Measurements from ENCODE around the gene JSRP1. TPM values are rescaled to one million over a fixed set of nuclear protein-coding genes. Genes with fewer than 3 reads are reported as not detected.

JSRP1 gene
- total and polyA plus RNA-seq, 4 donors: 0.25 to 0.45 (median 0.39) TPM; not detected in 1

DNA sequence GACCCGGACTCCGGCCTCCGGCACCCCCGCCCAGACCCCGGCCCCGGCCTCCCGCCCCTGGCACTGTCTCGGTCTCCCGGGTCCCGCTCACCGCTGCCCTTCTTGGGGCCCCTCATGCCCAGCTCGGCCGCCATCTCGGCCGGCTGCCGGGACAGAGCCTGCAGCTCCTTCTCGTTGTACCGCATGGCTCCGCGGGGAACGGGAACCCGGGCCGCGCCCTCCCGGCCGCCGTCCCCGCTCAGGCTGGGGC is 20.2 kb downstream of the JSRP1 start:
- DNase-seq (ENCODE audit: low spot score): no peak
- TF ChIP-seq, protein P1, sequence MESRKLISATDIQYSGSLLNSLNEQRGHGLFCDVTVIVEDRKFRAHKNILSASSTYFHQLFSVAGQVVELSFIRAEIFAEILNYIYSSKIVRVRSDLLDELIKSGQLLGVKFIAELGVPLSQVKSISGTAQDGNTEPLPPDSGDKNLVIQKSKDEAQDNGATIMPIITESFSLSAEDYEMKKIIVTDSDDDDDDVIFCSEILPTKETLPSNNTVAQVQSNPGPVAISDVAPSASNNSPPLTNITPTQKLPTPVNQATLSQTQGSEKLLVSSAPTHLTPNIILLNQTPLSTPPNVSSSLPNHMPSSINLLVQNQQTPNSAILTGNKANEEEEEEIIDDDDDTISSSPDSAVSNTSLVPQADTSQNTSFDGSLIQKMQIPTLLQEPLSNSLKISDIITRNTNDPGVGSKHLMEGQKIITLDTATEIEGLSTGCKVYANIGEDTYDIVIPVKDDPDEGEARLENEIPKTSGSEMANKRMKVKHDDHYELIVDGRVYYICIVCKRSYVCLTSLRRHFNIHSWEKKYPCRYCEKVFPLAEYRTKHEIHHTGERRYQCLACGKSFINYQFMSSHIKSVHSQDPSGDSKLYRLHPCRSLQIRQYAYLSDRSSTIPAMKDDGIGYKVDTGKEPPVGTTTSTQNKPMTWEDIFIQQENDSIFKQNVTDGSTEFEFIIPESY (IDR thresholded peaks at IDR 0.05): no peak
- no peak for TF ChIP-seq YY1 (IDR thresholded peaks at IDR 0.05)
- no peak for TF ChIP-seq FOXA1 (IDR thresholded peaks at IDR 0.05)
- no peak for TF ChIP-seq RXRA (IDR thresholded peaks at IDR 0.05)
- no peak for TF ChIP-seq HNF4G (IDR thresholded peaks at IDR 0.05)
- TF ChIP-seq EGR1 (IDR thresholded peaks at IDR 0.05; ENCODE audit: low read depth in 2 of 2): no peak
- TF ChIP-seq NR2F2 (IDR thresholded peaks at IDR 0.05): no peak
- TF ChIP-seq, protein P2, sequence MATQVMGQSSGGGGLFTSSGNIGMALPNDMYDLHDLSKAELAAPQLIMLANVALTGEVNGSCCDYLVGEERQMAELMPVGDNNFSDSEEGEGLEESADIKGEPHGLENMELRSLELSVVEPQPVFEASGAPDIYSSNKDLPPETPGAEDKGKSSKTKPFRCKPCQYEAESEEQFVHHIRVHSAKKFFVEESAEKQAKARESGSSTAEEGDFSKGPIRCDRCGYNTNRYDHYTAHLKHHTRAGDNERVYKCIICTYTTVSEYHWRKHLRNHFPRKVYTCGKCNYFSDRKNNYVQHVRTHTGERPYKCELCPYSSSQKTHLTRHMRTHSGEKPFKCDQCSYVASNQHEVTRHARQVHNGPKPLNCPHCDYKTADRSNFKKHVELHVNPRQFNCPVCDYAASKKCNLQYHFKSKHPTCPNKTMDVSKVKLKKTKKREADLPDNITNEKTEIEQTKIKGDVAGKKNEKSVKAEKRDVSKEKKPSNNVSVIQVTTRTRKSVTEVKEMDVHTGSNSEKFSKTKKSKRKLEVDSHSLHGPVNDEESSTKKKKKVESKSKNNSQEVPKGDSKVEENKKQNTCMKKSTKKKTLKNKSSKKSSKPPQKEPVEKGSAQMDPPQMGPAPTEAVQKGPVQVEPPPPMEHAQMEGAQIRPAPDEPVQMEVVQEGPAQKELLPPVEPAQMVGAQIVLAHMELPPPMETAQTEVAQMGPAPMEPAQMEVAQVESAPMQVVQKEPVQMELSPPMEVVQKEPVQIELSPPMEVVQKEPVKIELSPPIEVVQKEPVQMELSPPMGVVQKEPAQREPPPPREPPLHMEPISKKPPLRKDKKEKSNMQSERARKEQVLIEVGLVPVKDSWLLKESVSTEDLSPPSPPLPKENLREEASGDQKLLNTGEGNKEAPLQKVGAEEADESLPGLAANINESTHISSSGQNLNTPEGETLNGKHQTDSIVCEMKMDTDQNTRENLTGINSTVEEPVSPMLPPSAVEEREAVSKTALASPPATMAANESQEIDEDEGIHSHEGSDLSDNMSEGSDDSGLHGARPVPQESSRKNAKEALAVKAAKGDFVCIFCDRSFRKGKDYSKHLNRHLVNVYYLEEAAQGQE (IDR thresholded peaks at IDR 0.05): no peak
- TF ChIP-seq, protein P3, sequence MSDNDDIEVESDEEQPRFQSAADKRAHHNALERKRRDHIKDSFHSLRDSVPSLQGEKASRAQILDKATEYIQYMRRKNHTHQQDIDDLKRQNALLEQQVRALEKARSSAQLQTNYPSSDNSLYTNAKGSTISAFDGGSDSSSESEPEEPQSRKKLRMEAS (IDR thresholded peaks at IDR 0.05): no peak
- no peak for TF ChIP-seq SP1 (IDR thresholded peaks at IDR 0.05)
- TF ChIP-seq, protein P4, sequence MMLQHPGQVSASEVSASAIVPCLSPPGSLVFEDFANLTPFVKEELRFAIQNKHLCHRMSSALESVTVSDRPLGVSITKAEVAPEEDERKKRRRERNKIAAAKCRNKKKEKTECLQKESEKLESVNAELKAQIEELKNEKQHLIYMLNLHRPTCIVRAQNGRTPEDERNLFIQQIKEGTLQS (IDR thresholded peaks at IDR 0.05): no peak
- TF ChIP-seq HNF4A (conservative IDR thresholded peaks at IDR 0.05): no peak
- TF ChIP-seq, protein P5, sequence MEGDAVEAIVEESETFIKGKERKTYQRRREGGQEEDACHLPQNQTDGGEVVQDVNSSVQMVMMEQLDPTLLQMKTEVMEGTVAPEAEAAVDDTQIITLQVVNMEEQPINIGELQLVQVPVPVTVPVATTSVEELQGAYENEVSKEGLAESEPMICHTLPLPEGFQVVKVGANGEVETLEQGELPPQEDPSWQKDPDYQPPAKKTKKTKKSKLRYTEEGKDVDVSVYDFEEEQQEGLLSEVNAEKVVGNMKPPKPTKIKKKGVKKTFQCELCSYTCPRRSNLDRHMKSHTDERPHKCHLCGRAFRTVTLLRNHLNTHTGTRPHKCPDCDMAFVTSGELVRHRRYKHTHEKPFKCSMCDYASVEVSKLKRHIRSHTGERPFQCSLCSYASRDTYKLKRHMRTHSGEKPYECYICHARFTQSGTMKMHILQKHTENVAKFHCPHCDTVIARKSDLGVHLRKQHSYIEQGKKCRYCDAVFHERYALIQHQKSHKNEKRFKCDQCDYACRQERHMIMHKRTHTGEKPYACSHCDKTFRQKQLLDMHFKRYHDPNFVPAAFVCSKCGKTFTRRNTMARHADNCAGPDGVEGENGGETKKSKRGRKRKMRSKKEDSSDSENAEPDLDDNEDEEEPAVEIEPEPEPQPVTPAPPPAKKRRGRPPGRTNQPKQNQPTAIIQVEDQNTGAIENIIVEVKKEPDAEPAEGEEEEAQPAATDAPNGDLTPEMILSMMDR (IDR thresholded peaks at IDR 0.05; ENCODE audit: low read depth, low read length, missing input control): no peak
- TF ChIP-seq RAD21 (IDR thresholded peaks at IDR 0.05): no peak
- TF ChIP-seq GABPA (IDR thresholded peaks at IDR 0.05 in 1 of 2, conservative IDR thresholded peaks at IDR 0.05 in 1 of 2): no peak
- no peak for TF ChIP-seq JUND (IDR thresholded peaks at IDR 0.05)
- no peak for TF ChIP-seq TAF1 (conservative IDR thresholded peaks at IDR 0.05)
- TF ChIP-seq FOXA2 (IDR thresholded peaks at IDR 0.05): no peak
- peak overlapping the region in 1 of 2 donors; percentile 86 for H3K9ac ChIP-seq (ENCODE audit: low read depth in 1 of 2, low read length in 2 of 2)
- peaks cover 0 to 6% (median 2%) of the 10 kb centered on the region in 4 donors for H3K36me3 ChIP-seq (ENCODE audit: control insufficient read depth in 4 of 4, insufficient read depth in 3 of 4, low read depth in 1 of 4, low read length in 3 of 4)
- H3K9me3 ChIP-seq (ENCODE audit: control insufficient read depth in 4 of 4, low read length in 3 of 4): no peaks in the 10 kb centered on the region
- H3K27ac ChIP-seq (ENCODE audit: low read depth in 1 of 2, low read length in 2 of 2): peak overlapping the region; percentile 97 to 100
- under 1% methylated on average over 28 of the region's 28 CpGs for WGBS
- peaks cover 19 to 52% (median 40%) of the 10 kb centered on the region in 4 donors for H3K4me1 ChIP-seq (ENCODE audit: control insufficient read depth in 4 of 4, insufficient read depth in 4 of 4, low read length in 3 of 4)
- no peaks in the 10 kb centered on the region for H3K27me3 ChIP-seq (ENCODE audit: control insufficient read depth in 4 of 4, insufficient read depth in 4 of 4, low read length in 3 of 4)
- H3K4me3 ChIP-seq (ENCODE audit: low read depth in 1 of 3, low read length in 3 of 3): peak overlapping the region; percentile 66 to 98 (median 81)
